ENCODE data around the gene SLC27A5. TPM values are rescaled to one million over a fixed set of nuclear protein-coding genes. Genes with fewer than 3 reads are reported as not detected.

SLC27A5 gene
- total and polyA plus RNA-seq, 2 of the 13 experiments (the other 11 are each of a cell fraction or from before 2014, with no cell fraction given), result 30.3 to 40.2 TPM

DNA sequence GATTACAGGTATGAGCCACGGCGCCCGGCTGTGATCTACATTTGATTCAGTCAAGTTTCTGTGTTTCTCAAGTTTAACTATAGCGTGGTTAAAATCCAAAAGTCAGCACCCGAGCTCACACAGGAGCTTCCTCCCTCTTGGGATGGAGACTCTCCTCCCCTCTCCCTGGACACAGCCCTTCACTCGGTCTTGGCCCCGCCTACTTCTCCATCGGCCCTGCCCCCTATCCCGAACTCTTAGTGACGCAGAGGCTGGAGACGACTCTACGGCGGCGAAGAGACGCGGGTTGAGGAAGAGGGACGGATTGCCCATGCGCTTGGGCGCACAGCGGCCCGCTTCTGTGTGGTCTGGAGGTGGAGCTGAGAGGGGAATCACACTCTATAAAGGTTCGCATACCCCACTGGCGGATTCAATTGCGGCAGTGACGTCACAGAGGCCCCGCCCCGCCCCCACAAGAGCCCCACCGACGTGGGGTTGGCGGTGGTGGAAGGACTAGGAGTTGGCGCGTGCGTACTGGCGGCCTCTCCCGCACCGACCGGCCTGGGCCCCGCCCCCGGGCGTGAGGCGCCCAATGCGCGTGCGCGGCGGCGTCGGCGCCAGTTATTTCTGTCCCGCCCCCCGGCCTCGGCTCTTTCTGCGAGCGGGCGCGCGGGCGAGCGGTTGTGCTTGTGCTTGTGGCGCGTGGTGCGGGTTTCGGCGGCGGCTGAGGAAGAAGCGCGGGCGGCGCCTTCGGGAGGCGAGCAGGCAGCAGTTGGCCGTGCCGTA, 32.2 kb upstream of the SLC27A5 start, which contains the start of gene TRIM28 (continued):
- no peak for TF ChIP-seq ETS1 (CRISPR knock-in tag; IDR thresholded peaks at IDR 0.05)
- no peak; the same call in 1 of the 2 replicates for TF ChIP-seq RAD21 (CRISPR knock-in tag; IDR thresholded peaks at IDR 0.05)
- no peak for TF ChIP-seq CBX2 (IDR thresholded peaks at IDR 0.05; ENCODE audit: low read depth, low read length)
- TF ChIP-seq CBX2 (CRISPR knock-in tag; IDR thresholded peaks at IDR 0.05; ENCODE audit: low read depth), result 0 out of 2 replicates have a peak, but pooled peaks have one; percentile 37
- peak; percentile 7; the same call in 1 of the 2 replicates for TF ChIP-seq ETV5 (CRISPR knock-in tag; IDR thresholded peaks at IDR 0.05; ENCODE audit: borderline replicate concordance)
- TF ChIP-seq ZSCAN12 (CRISPR knock-in tag; IDR thresholded peaks at IDR 0.05), result peak; percentile 63; the same call in 1 of the 2 replicates
- TF ChIP-seq CREM (IDR thresholded peaks at IDR 0.05), result peak; percentile 92
- TF ChIP-seq CREM (CRISPR knock-in tag; IDR thresholded peaks at IDR 0.05), result no peak
- TF ChIP-seq ZNF75D (CRISPR knock-in tag; IDR thresholded peaks at IDR 0.05; ENCODE audit: borderline replicate concordance), result no peak
- TF ChIP-seq ADNP (CRISPR knock-in tag; IDR thresholded peaks at IDR 0.05), result no peak
- TF ChIP-seq GTF3A (CRISPR knock-in tag; conservative IDR thresholded peaks at IDR 0.05), result no peak
- TF ChIP-seq NCOA2 (CRISPR knock-in tag; IDR thresholded peaks at IDR 0.05), result peak; percentile 27; the same call in 1 of the 2 replicates
- no peak for TF ChIP-seq SKIL (CRISPR knock-in tag; IDR thresholded peaks at IDR 0.05; ENCODE audit: borderline replicate concordance)
- TF ChIP-seq USF2 (IDR thresholded peaks at IDR 0.05; ENCODE audit: low read depth, low read length), result no peak
- TF ChIP-seq USF2 (CRISPR knock-in tag; IDR thresholded peaks at IDR 0.05; ENCODE audit: borderline replicate concordance), result no peak
- TF ChIP-seq SALL2 (CRISPR knock-in tag; IDR thresholded peaks at IDR 0.05), result 0 out of 2 replicates have a peak, but pooled peaks have one; percentile 24
- TF ChIP-seq REXO4 (CRISPR knock-in tag; IDR thresholded peaks at IDR 0.05; ENCODE audit: borderline replicate concordance), result no peak
- TF ChIP-seq, protein P1, sequence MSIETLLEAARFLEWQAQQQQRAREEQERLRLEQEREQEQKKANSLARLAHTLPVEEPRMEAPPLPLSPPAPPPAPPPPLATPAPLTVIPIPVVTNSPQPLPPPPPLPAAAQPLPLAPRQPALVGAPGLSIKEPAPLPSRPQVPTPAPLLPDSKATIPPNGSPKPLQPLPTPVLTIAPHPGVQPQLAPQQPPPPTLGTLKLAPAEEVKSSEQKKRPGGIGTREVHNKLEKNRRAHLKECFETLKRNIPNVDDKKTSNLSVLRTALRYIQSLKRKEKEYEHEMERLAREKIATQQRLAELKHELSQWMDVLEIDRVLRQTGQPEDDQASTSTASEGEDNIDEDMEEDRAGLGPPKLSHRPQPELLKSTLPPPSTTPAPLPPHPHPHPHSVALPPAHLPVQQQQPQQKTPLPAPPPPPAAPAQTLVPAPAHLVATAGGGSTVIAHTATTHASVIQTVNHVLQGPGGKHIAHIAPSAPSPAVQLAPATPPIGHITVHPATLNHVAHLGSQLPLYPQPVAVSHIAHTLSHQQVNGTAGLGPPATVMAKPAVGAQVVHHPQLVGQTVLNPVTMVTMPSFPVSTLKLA (IDR thresholded peaks at IDR 0.05), result no peak
- TF ChIP-seq ZNF205 (CRISPR knock-in tag; IDR thresholded peaks at IDR 0.05), result 0 out of 2 replicates have a peak, but pooled peaks have one; percentile 50
- no peak for TF ChIP-seq ZNF629 (CRISPR knock-in tag; conservative IDR thresholded peaks at IDR 0.05)
- peak; percentile 75 for TF ChIP-seq ERF (CRISPR knock-in tag; IDR thresholded peaks at IDR 0.05)
- peak; percentile 75; the same call in 1 of the 2 replicates for TF ChIP-seq SMAD1 (CRISPR knock-in tag; IDR thresholded peaks at IDR 0.05; ENCODE audit: borderline replicate concordance, low read depth)
- no peak for TF ChIP-seq ZNF883 (CRISPR knock-in tag; IDR thresholded peaks at IDR 0.05; ENCODE audit: not compliant biosample characterization)
- TF ChIP-seq ONECUT2 (CRISPR knock-in tag; IDR thresholded peaks at IDR 0.05), result 0 out of 2 replicates have a peak, but pooled peaks have one; percentile 45

Measured in HepG2 (cell line).